Lower leg skin (tissue), 4 donors: Measurements from ENCODE around the gene CRYGA. TPM values are rescaled to one million over a fixed set of nuclear protein-coding genes. Genes with fewer than 3 reads are reported as not detected.
"Not testable (repeated sequence)": the region's sequence is repeated elsewhere in the genome, so short reads cannot be mapped to it uniquely, and the experiment has no call there.

Experiments used
- DNase-seq, 2 donors: peaks; one replicate each; pipeline ENCODE4 v3.0.0-alpha.2; 2019; ENCODE audit warnings: low spot score in 2 of 2
- H3K4me3 ChIP-seq: fragments of 200-600 bp; sonication (generic); 2 replicates; pipeline ENCODE4 v1.5.1; 2017; ENCODE audit warnings: mild to moderate bottlenecking, low read depth; ENCODE audit not compliant: poor library complexity, severe bottlenecking
- CTCF ChIP-seq, 3 donors: fragments of 450-650 bp; IDR thresholded peaks; one replicate each; pipeline ENCODE4 v1.5.1; 2016; ENCODE audit warnings: antibody characterized with exemption in 3 of 3, mild to moderate bottlenecking in 3 of 3, moderate library complexity in 2 of 3
- POLR2A ChIP-seq, 2 donors: fragments of 450-650 bp; IDR thresholded peaks; one replicate each; pipeline ENCODE4 v1.6.1; 2016 to 2017; ENCODE audit warnings: antibody characterized with exemption in 2 of 2, mild to moderate bottlenecking in 1 of 2, moderate library complexity in 1 of 2
- WGBS, 2 donors: methylation state at CpG; one replicate each; pipeline ENCODE4 v1.1.5; 2018; 5-methylcytosine and 5-hydroxymethylcytosine counted together
- intact Hi-C: fragments of 100-400 bp; cut with DNase I; formaldehyde crosslinking; loops from one replicate; pipeline ENCODE4 v1.15.0; 2023; ENCODE audit warnings: low total_unique reads
- total RNA-seq, 4 donors: library from RNA; depleted of rRNA; stranded (reverse); fragments of >200 nt; gene quantifications; one replicate each; pipeline ENCODE4 v1.1.0, GENCODE V29; 2016

The CRYGA gene
- total RNA-seq, 4 donors from 2014 or later, result not detected

- TF ChIP-seq POLR2A (IDR thresholded peaks at IDR 0.05) (no peak), CTCF (IDR thresholded peaks at IDR 0.05) (no peak)
- 94 to 97% methylated on average over 4 of the region's 4 CpGs for WGBS, 2 donors
- no peak overlapping the region for H3K4me3 ChIP-seq
- intact Hi-C loops, result no loop called here
- no peak for DNase-seq
These were observed 36.3 kb downstream of the CRYGA start for GRCh38 chr2:208127090-208127489.

GRCh38 chr2:208125251-208125650 is 38.1 kb downstream of the CRYGA start:
- TF ChIP-seq CTCF (IDR thresholded peaks at IDR 0.05) (no peak), POLR2A (IDR thresholded peaks at IDR 0.05) (no peak)
- 84 to 90% methylated on average over 4 of the region's 4 CpGs for WGBS, 2 donors
- H3K4me3 ChIP-seq, result no peak overlapping the region
- intact Hi-C loops, result no loop called here
- no peak for DNase-seq

- H3K4me3 ChIP-seq, intact Hi-C loops, DNase-seq: not testable (repeated sequence)
- WGBS, 2 donors, result 11 to 13% methylated on average over 33 to 36 of the region's 46 CpGs
These were observed 39.2 kb downstream of the CRYGA start, which contains the start of gene CRYGD for GRCh38 chr2:208124013-208124715. TSS of gene CRYGD (minus strand) at chr2:208124524. CDS start at chr2:208124473, 51 bp downstream.

- WGBS, 2 donors, result 90 to 93% methylated on average over 1 of the region's 1 CpG
- TF ChIP-seq CTCF (IDR thresholded peaks at IDR 0.05), result no peak
- no peak for TF ChIP-seq POLR2A (IDR thresholded peaks at IDR 0.05)
- no peak for DNase-seq
These were observed 41.1 kb downstream of the CRYGA start for GRCh38 chr2:208122248-208122647.

GRCh38 chr2:208118918-208119317 is 44.5 kb downstream of the CRYGA start:
- WGBS, 2 donors, result 92 to 95% methylated on average over 3 of the region's 3 CpGs
- intact Hi-C loops, result no loop called here
- no peak for TF ChIP-seq POLR2A (IDR thresholded peaks at IDR 0.05)
- no peak for TF ChIP-seq CTCF (IDR thresholded peaks at IDR 0.05)
- DNase-seq, result no peak
- no peak overlapping the region for H3K4me3 ChIP-seq

More at GRCh38 chr2:208122248-208122647, 41.1 kb downstream of the CRYGA start:
- H3K4me3 ChIP-seq, result no peak overlapping the region
- intact Hi-C loops, result no loop called here

- H3K4me3 ChIP-seq, DNase-seq, intact Hi-C loops: not testable (repeated sequence)
- WGBS, 2 donors, result 92 to 93% methylated on average over 11 of the region's 11 CpGs
These were observed 46.0 kb downstream of the CRYGA start for GRCh38 chr2:208117390-208117789.

- intact Hi-C loops, result no loop called here
- no peak for TF ChIP-seq CTCF (IDR thresholded peaks at IDR 0.05)
- TF ChIP-seq POLR2A (IDR thresholded peaks at IDR 0.05), result no peak
- 42 to 55% methylated on average over 7 of the region's 7 CpGs for WGBS, 2 donors
- no peak for DNase-seq
- H3K4me3 ChIP-seq, result no peak overlapping the region
These were observed 50.4 kb downstream of the CRYGA start for GRCh38 chr2:208112969-208113368.

- intact Hi-C loops, DNase-seq, H3K4me3 ChIP-seq: not testable (repeated sequence)
- WGBS, 2 donors, result 33 to 43% methylated on average over 6 to 29 of the region's 36 CpGs
These were observed 51.1 kb downstream of the CRYGA start for GRCh38 chr2:208112273-208112745.
